Right kidney (tissue), 1 donor: ENCODE data around the gene ARHGAP40.

ENCODE experiments used
- DNase-seq: peaks from one replicate; pipeline ENCODE4 v3.0.0-alpha.2; 2016

ARHGAP40 gene

GRCh38 chr20:38617830-38618196 lies 16.2 kb downstream of the ARHGAP40 start:
- DNase-seq = no peak

- DNase-seq = no peak
These were observed 18.8 kb downstream of the ARHGAP40 start for GRCh38 chr20:38620441-38620840.

- DNase-seq = no peak
These were observed 21.5 kb downstream of the ARHGAP40 start for GRCh38 chr20:38623061-38623460.

- no peak for DNase-seq
These were observed 22.5 kb downstream of the ARHGAP40 start for GRCh38 chr20:38624084-38624483.

GRCh38 chr20:38625896-38626295 lies 24.3 kb downstream of the ARHGAP40 start:
- DNase-seq = no peak

- no peak for DNase-seq
These were observed 25.5 kb downstream of the ARHGAP40 start for GRCh38 chr20:38626921-38627659.

GRCh38 chr20:38628580-38629470 lies 27.2 kb downstream of the ARHGAP40 start:
- DNase-seq = no peak

GRCh38 chr20:38629979-38630378 lies 28.4 kb downstream of the ARHGAP40 start:
- no peak for DNase-seq

- no peak for DNase-seq
These were observed 29.1 kb downstream of the ARHGAP40 start for GRCh38 chr20:38630727-38631126.

GRCh38 chr20:38631155-38632022 lies 29.8 kb downstream of the ARHGAP40 start:
- no peak for DNase-seq

- peak; percentile 46 for DNase-seq
These were observed 32.0 kb downstream of the ARHGAP40 start for GRCh38 chr20:38633577-38634093.

GRCh38 chr20:38635721-38636288 lies 34.2 kb downstream of the ARHGAP40 start:
- no peak for DNase-seq

- DNase-seq = no peak
These were observed 38.9 kb downstream of the ARHGAP40 start for GRCh38 chr20:38640521-38640920.

GRCh38 chr20:38642498-38642897 lies 40.9 kb downstream of the ARHGAP40 start:
- DNase-seq = no peak

- no peak for DNase-seq
These were observed 43.1 kb downstream of the ARHGAP40 start for GRCh38 chr20:38644588-38645260.

- no peak for DNase-seq
These were observed 43.7 kb downstream of the ARHGAP40 start for GRCh38 chr20:38645351-38645750.

- DNase-seq = peak; percentile 71
These were observed 44.6 kb downstream of the ARHGAP40 start for GRCh38 chr20:38645980-38646858.

GRCh38 chr20:38649275-38649891 lies 47.8 kb downstream of the ARHGAP40 start:
- DNase-seq = no peak

GRCh38 chr20:38650010-38650409 lies 48.4 kb downstream of the ARHGAP40 start:
- no peak for DNase-seq

GRCh38 chr20:38651154-38651553 lies 49.5 kb downstream of the ARHGAP40 start:
- DNase-seq = no peak
